HG03097 (cell line): Measurements from ENCODE around the gene LENEP.
A peak's percentile ranks its signal among the peaks of the same experiment; 100 is the strongest.
"Not testable (repeated sequence)": the region's sequence is repeated elsewhere in the genome, so short reads cannot be mapped to it uniquely, and the experiment has no call there.

Experiments used
- ATAC-seq: cut with Tn5 transposase; IDR thresholded peaks from one replicate; pipeline ENCODE4 v1.9.1; 2021; ENCODE audit not compliant: unreplicated experiment, low FRiP score

LENEP gene

GRCh38 chr1:154974102-154974807 is 19.1 kb upstream of the LENEP start, which contains the start of gene CKS1B:
CKS1B (plus strand) TSS chr1:154974681; CDS start chr1:154974746, 65 bp downstream.
- peak; percentile 74 for ATAC-seq

- peak; percentile 43 for ATAC-seq
Observed at GRCh38 chr1:154974808-154975408, 18.5 kb upstream of the LENEP start.

DNA sequence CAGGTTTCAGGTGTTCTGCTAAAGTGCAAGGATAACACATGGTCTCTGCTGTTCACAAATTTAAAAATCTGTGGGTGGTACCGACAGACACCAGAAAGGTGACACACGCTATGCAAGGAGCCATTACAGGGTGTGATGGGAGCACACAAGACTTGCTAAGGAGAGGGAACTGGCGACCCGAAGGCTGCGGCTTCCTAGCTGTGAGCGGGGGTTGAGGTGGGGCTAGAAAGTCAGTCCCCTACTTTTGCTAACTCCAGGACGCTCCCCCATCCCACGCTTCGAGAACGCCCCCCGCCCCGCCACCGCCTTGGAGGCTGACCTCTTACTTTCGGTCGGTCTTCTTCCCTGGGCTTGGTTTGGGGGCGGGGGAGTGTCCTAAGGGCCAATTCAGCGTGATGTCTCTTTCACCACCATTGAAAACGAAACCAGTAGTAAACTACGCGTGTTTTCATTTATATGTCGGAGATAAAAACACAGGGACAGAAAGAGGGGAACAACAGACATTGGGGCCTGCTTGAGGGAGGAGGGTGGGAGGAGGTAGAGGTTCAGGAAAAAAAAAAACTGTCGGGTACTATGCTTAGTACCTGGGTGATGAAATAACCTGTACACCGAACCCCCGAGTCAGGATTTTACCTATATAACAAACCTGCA is 17.9 kb upstream of the LENEP start:
- ATAC-seq: no peak

GRCh38 chr1:154977762-154978161 is 15.6 kb upstream of the LENEP start:
- not testable (repeated sequence) for ATAC-seq

- ATAC-seq: no peak
Observed at GRCh38 chr1:154978360-154978759, 15.0 kb upstream of the LENEP start.

GRCh38 chr1:154982341-154982740 is 11.0 kb upstream of the LENEP start:
- no peak for ATAC-seq

- peak; percentile 96 for ATAC-seq
Observed at GRCh38 chr1:154982897-154983648, 10.3 kb upstream of the LENEP start, which contains the start of gene FLAD1. FLAD1 (plus strand) TSS chr1:154983344; CDS start chr1:154983695, 351 bp downstream.

DNA sequence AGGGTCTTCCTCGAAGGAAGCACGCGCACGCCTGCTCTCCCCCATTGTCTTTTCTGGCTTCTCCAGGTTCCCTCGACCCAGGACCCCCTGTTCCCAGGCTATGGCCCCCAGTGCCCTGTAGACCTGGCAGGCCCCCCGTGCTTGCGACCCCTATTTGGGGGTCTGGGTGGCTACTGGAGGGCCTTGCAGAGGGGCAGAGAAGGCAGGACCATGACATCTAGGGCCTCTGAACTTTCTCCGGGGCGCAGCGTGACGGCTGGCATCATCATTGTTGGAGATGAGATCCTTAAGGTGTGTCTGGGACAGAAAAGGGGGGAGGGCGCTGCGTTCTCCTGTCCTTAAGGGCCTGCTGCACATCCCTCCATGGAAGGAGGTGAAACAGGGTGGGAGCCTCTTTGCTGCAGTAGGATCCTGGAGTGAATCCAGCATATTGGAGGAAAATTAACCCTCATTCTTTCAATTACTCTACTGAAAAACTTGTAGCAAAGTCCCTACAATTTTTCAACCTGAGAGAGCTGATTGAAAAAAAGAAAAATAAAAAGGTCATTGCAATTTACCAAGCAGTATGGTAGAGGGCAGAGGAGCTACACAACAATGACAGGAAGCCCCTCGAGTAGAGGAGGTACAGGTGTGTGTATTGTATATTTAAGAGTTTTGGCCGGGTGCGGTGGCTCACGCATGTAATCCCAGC is 9.5 kb upstream of the LENEP start:
- no peak for ATAC-seq

- not testable (repeated sequence) for ATAC-seq
Observed at GRCh38 chr1:154986736-154987135, 6.7 kb upstream of the LENEP start.

GRCh38 chr1:154987326-154987725 is 6.1 kb upstream of the LENEP start:
- no peak for ATAC-seq

DNA sequence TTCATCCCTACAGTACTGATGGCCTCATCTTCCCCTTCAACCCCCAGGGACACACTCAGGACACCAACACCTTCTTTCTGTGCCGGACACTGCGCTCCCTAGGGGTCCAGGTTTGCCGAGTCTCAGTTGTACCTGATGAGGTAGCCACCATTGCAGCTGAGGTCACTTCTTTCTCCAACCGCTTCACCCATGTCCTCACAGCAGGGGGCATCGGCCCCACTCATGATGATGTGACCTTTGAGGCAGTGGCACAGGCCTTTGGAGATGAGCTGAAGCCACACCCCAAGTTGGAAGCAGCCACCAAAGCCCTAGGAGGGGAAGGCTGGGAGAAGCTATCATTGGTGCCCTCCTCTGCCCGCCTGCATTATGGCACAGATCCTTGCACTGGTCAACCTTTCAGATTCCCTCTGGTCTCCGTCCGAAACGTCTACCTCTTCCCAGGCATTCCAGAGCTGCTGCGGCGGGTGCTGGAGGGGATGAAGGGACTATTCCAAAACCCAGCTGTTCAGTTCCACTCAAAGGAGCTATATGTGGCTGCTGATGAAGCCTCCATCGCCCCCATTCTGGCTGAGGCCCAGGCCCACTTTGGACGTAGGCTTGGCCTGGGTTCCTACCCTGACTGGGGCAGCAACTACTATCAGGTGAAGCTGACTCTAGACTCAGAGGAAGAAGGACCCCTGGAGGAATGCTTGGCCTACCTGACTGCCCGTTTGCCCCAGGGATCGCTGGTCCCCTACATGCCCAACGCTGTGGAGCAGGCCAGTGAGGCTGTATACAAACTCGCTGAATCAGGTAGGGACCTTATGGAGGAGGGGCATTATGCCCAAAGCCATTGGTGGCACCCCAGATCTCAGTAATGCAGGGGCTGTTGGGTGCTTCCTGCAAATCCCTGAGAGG is 5.1 kb upstream of the LENEP start:
- no peak for ATAC-seq

- no peak for ATAC-seq
Observed at GRCh38 chr1:154989195-154989860, 4.1 kb upstream of the LENEP start.

- no peak for ATAC-seq
Observed at GRCh38 chr1:154990276-154990675, 3.1 kb upstream of the LENEP start.

GRCh38 chr1:154992721-154993571 is 440 bp upstream of the LENEP start:
- ATAC-seq: no peak

DNA sequence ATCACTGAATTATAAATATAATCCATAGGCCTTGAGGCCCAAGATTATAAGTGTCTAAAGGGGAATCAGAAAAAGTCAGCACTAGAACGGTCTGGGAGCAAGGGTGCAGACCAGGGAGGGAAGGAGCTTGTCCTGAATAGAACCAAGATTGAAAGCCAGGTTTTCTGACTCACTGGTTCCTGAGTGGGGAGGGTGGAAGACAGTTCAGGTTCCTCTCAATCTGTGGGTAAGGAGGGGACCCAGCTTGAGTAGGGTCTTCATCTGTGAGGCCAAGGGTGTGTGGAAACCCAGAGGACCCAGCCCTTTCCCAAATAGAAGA is 842 bp downstream of the LENEP start:
- ATAC-seq: no peak

DNA sequence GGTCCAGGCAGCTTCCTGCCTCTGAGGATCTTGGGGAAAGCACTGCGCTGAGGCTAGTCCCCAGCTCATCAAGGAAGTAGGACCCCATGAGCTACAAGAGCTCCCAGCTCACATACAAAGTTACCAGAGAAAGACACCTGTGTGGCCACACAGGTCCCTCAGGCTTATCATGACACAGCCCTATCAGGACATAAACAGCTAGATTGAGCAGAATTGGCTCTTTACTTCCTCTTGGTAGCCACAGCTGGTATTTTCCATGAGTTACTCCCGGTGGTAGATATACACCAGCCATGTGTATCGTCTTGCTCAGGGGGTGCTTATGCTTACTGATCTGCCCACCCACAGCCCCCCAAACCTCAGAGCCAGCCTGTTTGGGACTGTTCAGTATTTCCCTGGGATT is 1.2 kb downstream of the LENEP start:
- no peak for ATAC-seq

DNA sequence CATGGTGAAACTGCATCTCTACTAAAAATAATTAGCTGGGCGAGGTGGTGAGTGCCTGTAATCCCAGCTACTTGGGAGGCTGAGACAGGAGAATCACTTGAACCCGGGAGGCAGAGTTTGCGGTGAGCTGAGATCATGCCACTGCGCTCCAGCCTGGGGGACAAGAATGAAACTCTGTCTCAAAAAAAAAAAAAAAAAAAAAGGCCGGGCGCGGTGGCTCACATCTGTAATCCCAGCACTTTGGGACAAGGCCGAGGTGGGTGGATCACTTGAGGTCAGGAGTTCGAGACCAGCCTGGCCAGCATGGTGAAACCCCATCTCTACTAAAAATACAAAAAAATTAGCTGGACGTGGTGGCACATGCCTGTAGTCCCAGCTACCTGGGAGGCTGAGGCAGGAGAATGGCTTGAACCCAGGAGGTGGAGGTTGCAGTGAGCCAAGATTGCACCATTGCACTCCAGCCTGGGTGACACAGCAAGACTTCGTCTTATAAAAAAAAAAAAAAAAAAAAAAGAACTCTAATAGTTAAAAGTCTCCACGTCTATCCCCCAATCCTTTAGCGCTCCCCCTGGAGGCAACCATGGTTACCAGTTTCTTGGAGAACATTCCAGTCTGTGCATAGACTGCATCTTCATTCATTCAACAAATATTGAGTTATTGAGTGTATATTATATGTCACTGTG is 2.1 kb downstream of the LENEP start:
- not testable (repeated sequence) for ATAC-seq
